Mesendoderm (in vitro differentiated cells): Measurements from ENCODE around the gene TMEM221.

Source experiments
- DNase-seq: peaks from one replicate; pipeline ENCODE4 v3.0.0; 2013
- H2AK5ac ChIP-seq: 2 replicates; pipeline ENCODE4 v1.6.1; 2013; ENCODE audit warnings: low read length, inconsistent platforms
- H2BK120ac ChIP-seq: 2 replicates; pipeline ENCODE4 v1.6.1; 2013; ENCODE audit warnings: low read depth, mild to moderate bottlenecking, low read length, moderate library complexity, mixed read lengths
- H2BK15ac ChIP-seq: replicated peaks from 2 replicates; pipeline ENCODE4 v1.6.1; 2013; ENCODE audit warnings: low read depth, mild to moderate bottlenecking, moderate library complexity
- H2BK5ac ChIP-seq: 2 replicates; pipeline ENCODE4 v1.6.1; 2013; ENCODE audit warnings: low read length, inconsistent platforms
- H3K18ac ChIP-seq: 2 replicates; pipeline ENCODE4 v1.6.1; 2013; ENCODE audit warnings: mild to moderate bottlenecking, low read length, mixed read lengths
- H3K23ac ChIP-seq: one replicate; pipeline ENCODE4 v1.6.1; 2013; ENCODE audit warnings: low read length
- H3K27ac ChIP-seq: 2 replicates; pipeline ENCODE4 v1.5.1; 2013; ENCODE audit warnings: low read depth, mild to moderate bottlenecking, inconsistent platforms, low read length, moderate library complexity
- H3K27me3 ChIP-seq: 2 replicates; pipeline ENCODE4 v1.6.1; 2013; ENCODE audit warnings: low read length, control low read depth, mild to moderate bottlenecking, inconsistent platforms; ENCODE audit not compliant: insufficient read depth, poor library complexity
- H3K36me3 ChIP-seq: 2 replicates; pipeline ENCODE4 v1.6.1; 2013; ENCODE audit warnings: low read length, inconsistent platforms; ENCODE audit not compliant: control insufficient read depth, insufficient read depth
- H3K4ac ChIP-seq: one replicate; pipeline ENCODE4 v1.6.1; 2013; ENCODE audit warnings: low read depth, mild to moderate bottlenecking, low read length, moderate library complexity
- H3K4me1 ChIP-seq: 2 replicates; pipeline ENCODE4 v1.6.1; 2013; ENCODE audit warnings: low read depth, low read length, inconsistent platforms; ENCODE audit not compliant: control insufficient read depth
- H3K4me2 ChIP-seq: 2 replicates; pipeline ENCODE4 v1.6.1; 2013; ENCODE audit warnings: low read length
- H3K4me3 ChIP-seq: 2 replicates; pipeline ENCODE4 v1.5.1; 2013; ENCODE audit warnings: mild to moderate bottlenecking, low read length
- H3K56ac ChIP-seq: one replicate; pipeline ENCODE4 v1.6.1; 2013; ENCODE audit warnings: low read length
- H3K79me1 ChIP-seq: 2 replicates; pipeline ENCODE4 v1.6.1; 2013; ENCODE audit warnings: low read length, inconsistent platforms
- H3K79me2 ChIP-seq: 2 replicates; pipeline ENCODE4 v1.6.1; 2013; ENCODE audit warnings: mild to moderate bottlenecking, low read length; ENCODE audit not compliant: control insufficient read depth, insufficient read depth
- H3K9ac ChIP-seq: 2 replicates; pipeline ENCODE4 v1.6.1; 2013; ENCODE audit warnings: low read length, inconsistent platforms
- H4K5ac ChIP-seq: one replicate; pipeline ENCODE4 v1.6.1; 2013; ENCODE audit warnings: low read length
- H4K8ac ChIP-seq: one replicate; pipeline ENCODE4 v1.6.1; 2013; ENCODE audit warnings: low read depth, mild to moderate bottlenecking, control low read depth, low read length, moderate library complexity
- WGBS: extraction: QIAGEN DNeasy Blood & Tissue Kit; methylation state at CpG from one replicate; pipeline ENCODE4 v1.1.7; 2013; ENCODE audit warnings: low lambda C conversion rate, missing lambda C conversion rate; ENCODE audit not compliant: insufficient coverage; ENCODE audit errors: extremely low coverage; 5-methylcytosine and 5-hydroxymethylcytosine counted together

The TMEM221 gene

DNA sequence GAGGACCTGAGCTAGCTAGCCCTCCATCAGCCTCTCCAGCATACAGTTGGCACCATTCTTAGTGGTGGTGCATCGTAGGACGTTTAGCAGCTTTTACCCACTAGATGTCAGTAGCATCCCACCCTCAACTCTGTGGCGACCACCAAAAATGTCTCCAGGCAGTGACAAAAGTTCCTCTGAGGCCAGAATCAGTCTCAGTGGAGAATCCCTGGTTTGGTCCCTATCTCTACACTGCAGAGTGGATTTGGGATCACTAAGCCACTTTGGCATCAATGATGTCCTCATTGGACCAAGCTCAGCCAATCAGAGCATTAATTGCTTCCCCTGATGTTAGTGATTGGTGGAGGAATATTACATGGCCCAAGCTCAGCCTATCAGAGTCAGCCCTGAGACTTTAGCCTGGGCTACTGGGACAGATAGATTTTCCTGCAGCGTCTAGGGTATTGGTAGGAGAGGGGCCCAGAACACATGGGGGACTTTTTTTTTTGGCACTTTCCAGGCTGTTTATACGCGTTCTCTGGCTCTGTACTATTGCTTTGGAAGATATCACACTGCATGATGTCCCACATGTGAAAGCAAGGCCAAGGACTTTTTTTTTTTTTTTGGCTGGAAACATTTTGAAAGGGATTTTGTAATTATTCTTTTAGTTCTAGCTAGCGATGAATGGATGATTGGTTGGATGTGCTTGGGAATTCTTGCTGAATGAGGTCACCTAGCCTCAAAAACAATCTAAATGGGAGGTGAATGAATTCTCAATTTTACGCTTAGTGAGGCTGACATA, 7.0 kb downstream of the TMEM221 start:
- Histone ChIP-seq H3K4ac (no peak overlapping the region), H3K4me3 (no peak overlapping the region), H3K4me2 (no peak overlapping the region), H2AK5ac (no peak overlapping the region), H3K23ac (no peak overlapping the region), H3K56ac (no peak overlapping the region), H4K8ac (no peak overlapping the region), H2BK120ac (no peak overlapping the region), H2BK5ac (no peak overlapping the region), H3K27ac (no peak overlapping the region), H3K4me1 (no peaks in the 10 kb centered on the region), H2BK15ac (no peak overlapping the region), H3K36me3 (no peaks in the 10 kb centered on the region), H3K27me3 (no peaks in the 10 kb centered on the region), H4K5ac (no peak overlapping the region), H3K18ac (no peak overlapping the region), H3K79me2 (no peaks in the 10 kb centered on the region), H3K79me1 (no peaks in the 10 kb centered on the region), H3K9ac (no peak overlapping the region)
- WGBS: no CpG with 5 or more reads among the region's 8 CpGs
- DNase-seq: peak; percentile 69

DNA sequence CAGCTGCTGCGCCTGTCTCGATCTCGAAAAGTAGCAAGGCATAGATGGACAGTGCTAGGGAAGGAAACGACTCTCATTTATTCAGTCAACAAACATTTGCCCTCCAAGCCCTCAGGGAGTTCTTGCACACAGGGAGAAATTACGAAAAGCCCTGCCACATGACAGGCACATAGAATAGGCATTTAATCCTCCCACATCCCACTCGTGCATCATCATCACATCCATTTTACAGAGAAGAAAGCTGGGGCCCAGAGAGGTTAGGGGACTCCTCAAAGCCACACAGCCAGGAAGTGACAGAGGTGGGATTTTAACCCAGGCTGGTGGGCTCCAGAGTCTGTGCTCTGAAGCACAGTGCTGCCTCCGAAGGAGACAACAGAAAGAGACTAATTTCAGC, 11.6 kb downstream of the TMEM221 start:
- Histone ChIP-seq H3K4me1 (no peaks in the 10 kb centered on the region), H3K4me2 (no peak overlapping the region), H2BK120ac (no peak overlapping the region), H3K79me1 (no peaks in the 10 kb centered on the region), H3K4me3 (no peak overlapping the region), H3K9ac (no peak overlapping the region), H4K5ac (no peak overlapping the region), H2AK5ac (no peak overlapping the region), H3K27me3 (no peaks in the 10 kb centered on the region), H3K79me2 (no peaks in the 10 kb centered on the region), H3K23ac (no peak overlapping the region), H4K8ac (no peak overlapping the region), H2BK5ac (no peak overlapping the region), H2BK15ac (no peak overlapping the region), H3K56ac (no peak overlapping the region), H3K27ac (no peak overlapping the region), H3K18ac (no peak overlapping the region), H3K4ac (no peak overlapping the region), H3K36me3 (no peaks in the 10 kb centered on the region)
- WGBS: no CpG with 5 or more reads among the region's 7 CpGs
- DNase-seq: no peak

DNA sequence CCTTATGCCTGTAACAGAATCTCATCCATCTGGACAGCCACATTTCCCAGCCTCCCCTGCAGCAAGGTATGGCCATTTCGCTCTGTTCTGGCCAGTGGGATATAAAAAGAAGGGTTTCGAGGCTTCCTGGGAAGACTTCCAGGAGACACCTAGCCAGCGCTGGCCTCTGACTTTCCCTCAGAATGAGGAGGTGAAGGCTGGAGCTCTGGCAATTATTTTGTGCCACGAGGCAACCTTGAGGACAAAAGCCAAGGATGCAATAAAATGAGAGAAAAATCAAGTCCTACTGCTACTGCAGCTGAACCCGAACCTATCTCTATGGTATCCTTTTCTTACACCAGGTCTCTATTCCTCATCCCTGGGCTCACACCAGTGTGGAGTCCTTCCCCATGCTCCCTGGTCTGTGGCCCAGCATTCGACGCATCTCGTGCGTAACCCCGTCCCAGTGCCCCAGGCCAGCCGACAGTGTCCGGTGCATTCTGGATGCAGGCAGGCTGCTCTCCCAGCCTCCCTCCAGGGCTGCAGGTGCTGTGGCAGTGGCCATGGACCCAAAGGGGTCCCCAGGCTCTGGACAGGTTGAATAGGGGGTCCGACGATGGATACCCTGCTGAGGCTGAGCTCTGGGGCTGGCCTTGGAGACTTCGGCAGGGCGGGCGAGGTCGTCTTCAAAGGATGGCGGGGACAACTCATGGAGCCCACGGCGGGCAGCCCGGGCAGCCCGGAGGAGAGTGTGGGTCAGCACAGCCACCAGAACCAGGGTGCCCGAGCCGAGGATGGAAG, 12.2 kb downstream of the TMEM221 start:
- no peak overlapping the region for H3K4ac ChIP-seq

DNA sequence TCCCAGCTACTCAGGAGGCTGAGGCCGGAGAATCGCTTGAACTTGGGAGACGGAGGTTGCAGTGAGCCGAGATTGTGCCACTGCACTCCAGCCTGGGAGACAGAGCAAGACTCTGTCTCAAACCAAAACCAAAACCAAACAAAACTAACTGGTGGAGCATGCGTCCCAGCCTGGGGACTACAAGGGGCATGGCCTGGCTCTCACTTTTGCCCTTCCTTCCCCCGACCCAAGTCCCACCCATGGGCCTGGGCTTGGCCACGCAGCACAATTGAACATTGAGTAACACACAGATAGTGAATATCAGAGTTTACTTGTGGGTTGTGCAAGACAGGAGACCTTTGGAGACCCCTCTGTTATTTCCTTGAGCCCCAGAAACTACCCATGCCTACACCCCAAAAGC, 13.2 kb downstream of the TMEM221 start:
- no CpG with 5 or more reads among the region's 7 CpGs for WGBS
- H2BK5ac ChIP-seq: no peak overlapping the region

More for the DNA sequence above, 12.2 kb downstream of the TMEM221 start:
- H3K4me1 ChIP-seq: no peaks in the 10 kb centered on the region
- H4K5ac ChIP-seq: no peak overlapping the region
- no peak overlapping the region for H2BK15ac ChIP-seq
- no peaks in the 10 kb centered on the region for H3K27me3 ChIP-seq
- no peaks in the 10 kb centered on the region for H3K79me1 ChIP-seq
- no peak overlapping the region for H2BK5ac ChIP-seq
- no peak overlapping the region for H3K18ac ChIP-seq
- no peak overlapping the region for H3K9ac ChIP-seq
- DNase-seq: no peak
- H3K4me2 ChIP-seq: no peak overlapping the region
- H2BK120ac ChIP-seq: no peak overlapping the region
- no peak overlapping the region for H4K8ac ChIP-seq
- H3K56ac ChIP-seq: no peak overlapping the region
- no CpG with 5 or more reads among the region's 25 CpGs for WGBS
- no peak overlapping the region for H3K23ac ChIP-seq
- H3K79me2 ChIP-seq: no peaks in the 10 kb centered on the region
- no peak overlapping the region for H2AK5ac ChIP-seq
- no peaks in the 10 kb centered on the region for H3K36me3 ChIP-seq
- no peak overlapping the region for H3K4me3 ChIP-seq
- H3K27ac ChIP-seq: no peak overlapping the region

DNA sequence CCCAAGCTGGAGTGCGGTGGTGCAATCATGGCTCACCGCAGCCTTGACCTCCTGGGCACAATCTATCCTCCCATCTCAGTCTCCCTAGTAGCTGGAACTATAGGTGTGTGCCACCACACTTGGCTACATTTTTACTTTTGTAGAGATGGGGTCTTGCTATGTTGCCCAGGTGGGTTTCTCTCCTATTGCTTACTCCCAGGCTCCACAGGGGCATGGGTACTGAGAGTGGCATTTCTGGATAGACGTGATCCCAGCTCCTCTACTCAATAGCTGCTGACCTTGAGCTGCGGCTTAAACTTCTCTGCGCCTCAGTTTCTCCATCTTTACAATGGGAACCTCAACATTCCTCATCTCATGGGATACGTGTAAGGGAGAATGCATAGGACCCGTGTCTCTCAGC, 17.1 kb downstream of the TMEM221 start:
- no peak overlapping the region for H2BK5ac ChIP-seq
- no peaks in the 10 kb centered on the region for H3K36me3 ChIP-seq
- no peak overlapping the region for H3K4me2 ChIP-seq
- no peak overlapping the region for H2BK120ac ChIP-seq
- H3K27ac ChIP-seq: no peak overlapping the region
- WGBS: no CpG with 5 or more reads among the region's 7 CpGs
- no peak overlapping the region for H3K56ac ChIP-seq
- no peaks in the 10 kb centered on the region for H3K4me1 ChIP-seq
- H3K27me3 ChIP-seq: no peaks in the 10 kb centered on the region
- H2BK15ac ChIP-seq: no peak overlapping the region
- no peak overlapping the region for H3K9ac ChIP-seq
- no peak for DNase-seq
- H4K5ac ChIP-seq: no peak overlapping the region
- H3K4me3 ChIP-seq: no peak overlapping the region
- H2AK5ac ChIP-seq: no peak overlapping the region
- no peaks in the 10 kb centered on the region for H3K79me2 ChIP-seq
- no peak overlapping the region for H3K23ac ChIP-seq
- H3K4ac ChIP-seq: no peak overlapping the region
- no peak overlapping the region for H3K18ac ChIP-seq
- H4K8ac ChIP-seq: no peak overlapping the region
- no peaks in the 10 kb centered on the region for H3K79me1 ChIP-seq

More for the DNA sequence above, 13.2 kb downstream of the TMEM221 start:
- Histone ChIP-seq H3K79me1 (no peaks in the 10 kb centered on the region), H3K4me3 (no peak overlapping the region), H2BK120ac (no peak overlapping the region), H3K9ac (no peak overlapping the region), H3K56ac (no peak overlapping the region), H2BK15ac (no peak overlapping the region), H3K27ac (no peak overlapping the region), H3K4me1 (no peaks in the 10 kb centered on the region), H4K5ac (no peak overlapping the region), H3K4me2 (no peak overlapping the region), H3K4ac (no peak overlapping the region), H3K27me3 (no peaks in the 10 kb centered on the region), H3K36me3 (no peaks in the 10 kb centered on the region), H2AK5ac (no peak overlapping the region), H3K23ac (no peak overlapping the region), H3K79me2 (no peaks in the 10 kb centered on the region), H4K8ac (no peak overlapping the region), H3K18ac (no peak overlapping the region)
- no peak for DNase-seq
